Transverse colon (tissue), 4 donors: ENCODE results near the gene MEDAG. TPM values are rescaled to one million over a fixed set of nuclear protein-coding genes. Genes with fewer than 3 reads are reported as not detected.

Experiments
- DNase-seq: peaks from one replicate; pipeline ENCODE4 v3.0.0-alpha.2; 2019
- H3K27ac ChIP-seq, 4 donors: fragments of 200-600 bp; sonication (generic); 2 replicates each; pipeline ENCODE4 v1.5.1; 2016 to 2018; ENCODE audit warnings: inconsistent platforms in 4 of 4
- H3K27me3 ChIP-seq: fragments of 200-600 bp; sonication (generic); 2 replicates; pipeline ENCODE4 v1.5.1; 2017; ENCODE audit warnings: inconsistent platforms
- H3K36me3 ChIP-seq, 4 donors: fragments of 200-600 bp; sonication (generic); 2 replicates each; pipeline ENCODE4 v1.5.1; 2017 to 2019; ENCODE audit warnings: inconsistent platforms in 4 of 4
- H3K4me1 ChIP-seq, 4 donors: fragments of 200-600 bp; sonication (generic); 2 replicates each; pipeline ENCODE4 v1.5.1; 2017 to 2020; ENCODE audit warnings: inconsistent platforms in 4 of 4
- H3K4me3 ChIP-seq, 4 donors: fragments of 200-600 bp; sonication (generic); 1 replicate in 1 of 4; 2 replicates in 3 of 4; pipeline versions ENCODE4 v1.5.1 to v1.6.1; 2017 to 2019; ENCODE audit warnings: inconsistent platforms in 4 of 4
- H3K9me3 ChIP-seq, 2 donors: fragments of 200-600 bp; sonication (generic); 2 replicates each; pipeline ENCODE4 v1.5.1; 2017 to 2019; ENCODE audit warnings: inconsistent platforms in 2 of 2
- EP300 ChIP-seq: sonication (generic); formaldehyde crosslinking; IDR thresholded peaks from one replicate; pipeline ENCODE4 v1.6.1; 2017; ENCODE audit warnings: antibody characterized with exemption, low read depth
- POLR2A ChIP-seq: fragments of 450-650 bp; IDR thresholded peaks from one replicate; pipeline ENCODE4 v1.6.1; 2016; ENCODE audit warnings: antibody characterized with exemption, mild to moderate bottlenecking, moderate library complexity
- POLR2AphosphoS5 ChIP-seq, 3 donors: sonication (generic); formaldehyde crosslinking; IDR thresholded peaks; one replicate each; pipeline ENCODE4 v1.6.1; 2016; ENCODE audit warnings: antibody characterized with exemption in 3 of 3
- WGBS, 2 donors: methylation state at CpG; one replicate each; pipeline ENCODE4 v1.1.5; 2018; ENCODE audit warnings: low coverage in 1 of 2; 5-methylcytosine and 5-hydroxymethylcytosine counted together
- in situ Hi-C, 4 donors: fragments of 200-750 bp; cut with MboI; loops; one replicate each; pipeline versions ENCODE4 v1.15.0 to v1.15.1; 2017; ENCODE audit warnings: low sequenced_read_pairs in 3 of 4, low pct_ligation_motif_present in 1 of 4, low pct_unique_long_range_greater_than_20kb in 1 of 4
- intact Hi-C: fragments of 100-400 bp; cut with DNase I; formaldehyde crosslinking; loops from one replicate; pipeline ENCODE4 v1.15.1; 2023; ENCODE audit warnings: low total_unique reads
- total RNA-seq, 4 donors: library from RNA; depleted of rRNA; stranded (reverse); fragments of >200 nt; gene quantifications; one replicate each; pipeline ENCODE4 v1.1.0, GENCODE V29; 2016
- TF ChIP-seq, protein P1 (sequence below), 5 experiments: fragments of 200-600 bp in 3 of 5; fragments of 450-650 bp in 2 of 5; sonication (generic) in 3 of 5; IDR thresholded peaks; 1 replicate in 2 of 5; 2 replicates in 3 of 5; pipeline ENCODE4 v1.5.1; 2016 to 2017; ENCODE audit warnings: antibody characterized with exemption in 5 of 5, inconsistent platforms in 3 of 5, mild to moderate bottlenecking in 2 of 5, moderate library complexity in 1 of 5

MEDAG gene
- total RNA-seq, 4 donors from 2014 or later, result 5.4 to 30.8 (median 10.0) TPM

DNA sequence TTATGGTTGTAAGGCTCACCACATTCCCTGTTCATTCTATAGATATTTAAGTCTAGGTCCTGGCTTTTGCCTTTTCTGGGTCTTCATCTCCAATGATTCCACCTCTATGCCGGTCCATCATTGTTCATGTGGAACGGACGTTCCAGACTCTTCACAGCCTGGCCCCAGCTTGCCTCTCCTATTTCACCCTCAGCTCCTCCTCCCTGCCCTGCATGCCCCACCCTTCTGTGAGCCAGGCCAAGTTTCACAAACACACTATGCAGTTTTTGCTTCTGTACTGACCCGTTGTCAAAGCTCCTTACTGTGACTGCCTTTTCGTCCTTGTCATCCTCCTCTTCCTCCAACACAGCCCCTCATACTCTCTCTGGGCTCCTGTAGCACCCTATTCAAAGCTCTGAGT lies 57.7 kb downstream of the MEDAG start:
- peaks cover 0 to 9% of the 10 kb centered on the region in 2 donors for H3K9me3 ChIP-seq
- intact Hi-C loops, result no loop called here
- TF ChIP-seq POLR2AphosphoS5 (IDR thresholded peaks at IDR 0.05) (no peak), POLR2A (no peak), EP300 (no peak)
- TF ChIP-seq, protein P1, sequence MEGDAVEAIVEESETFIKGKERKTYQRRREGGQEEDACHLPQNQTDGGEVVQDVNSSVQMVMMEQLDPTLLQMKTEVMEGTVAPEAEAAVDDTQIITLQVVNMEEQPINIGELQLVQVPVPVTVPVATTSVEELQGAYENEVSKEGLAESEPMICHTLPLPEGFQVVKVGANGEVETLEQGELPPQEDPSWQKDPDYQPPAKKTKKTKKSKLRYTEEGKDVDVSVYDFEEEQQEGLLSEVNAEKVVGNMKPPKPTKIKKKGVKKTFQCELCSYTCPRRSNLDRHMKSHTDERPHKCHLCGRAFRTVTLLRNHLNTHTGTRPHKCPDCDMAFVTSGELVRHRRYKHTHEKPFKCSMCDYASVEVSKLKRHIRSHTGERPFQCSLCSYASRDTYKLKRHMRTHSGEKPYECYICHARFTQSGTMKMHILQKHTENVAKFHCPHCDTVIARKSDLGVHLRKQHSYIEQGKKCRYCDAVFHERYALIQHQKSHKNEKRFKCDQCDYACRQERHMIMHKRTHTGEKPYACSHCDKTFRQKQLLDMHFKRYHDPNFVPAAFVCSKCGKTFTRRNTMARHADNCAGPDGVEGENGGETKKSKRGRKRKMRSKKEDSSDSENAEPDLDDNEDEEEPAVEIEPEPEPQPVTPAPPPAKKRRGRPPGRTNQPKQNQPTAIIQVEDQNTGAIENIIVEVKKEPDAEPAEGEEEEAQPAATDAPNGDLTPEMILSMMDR (IDR thresholded peaks at IDR 0.05), result no peak
- WGBS, 2 donors, result 15 to 30% methylated on average over 5 of the region's 5 CpGs
- in situ Hi-C loops, result no loop called here
- no peaks in the 10 kb centered on the region for H3K36me3 ChIP-seq
- H3K27me3 ChIP-seq, result no peaks in the 10 kb centered on the region
- peaks cover 0 to 4% (median 1%) of the 10 kb centered on the region in 4 donors for H3K4me1 ChIP-seq
- peak; percentile 24 for DNase-seq
- no peak overlapping the region for H3K4me3 ChIP-seq
- H3K27ac ChIP-seq, result no peak overlapping the region

GRCh38 chr13:30965380-30965779 lies 59.3 kb downstream of the MEDAG start:
- 77 to 92% methylated on average over 1 of the region's 1 CpG for WGBS, 2 donors
- in situ Hi-C loops (no loop called here), intact Hi-C loops (no loop called here)
- Histone ChIP-seq H3K9me3 (no peaks in the 10 kb centered on the region), H3K4me3 (no peak overlapping the region), H3K27ac (no peak overlapping the region), H3K36me3 (no peaks in the 10 kb centered on the region), H3K4me1 (peaks cover 0 to 4% (median 1%) of the 10 kb centered on the region in 4 donors), H3K27me3 (no peaks in the 10 kb centered on the region)
- TF ChIP-seq EP300, result no peak
- TF ChIP-seq, protein P1 (IDR thresholded peaks at IDR 0.05), result no peak
- no peak for TF ChIP-seq POLR2A
- DNase-seq, result no peak

GRCh38 chr13:30966101-30966500 lies 60.0 kb downstream of the MEDAG start:
- H3K27ac ChIP-seq, result no peak overlapping the region
- peaks cover 0 to 4% (median 1%) of the 10 kb centered on the region in 4 donors for H3K4me1 ChIP-seq
- H3K27me3 ChIP-seq, result no peaks in the 10 kb centered on the region
- H3K4me3 ChIP-seq, result no peak overlapping the region
- no peak for DNase-seq
- intact Hi-C loops, result no loop called here
- in situ Hi-C loops, result no loop called here
- no peak for TF ChIP-seq POLR2AphosphoS5 (IDR thresholded peaks at IDR 0.05)
- TF ChIP-seq, protein P1 (IDR thresholded peaks at IDR 0.05), result no peak
- TF ChIP-seq POLR2A, result no peak
- no peak for TF ChIP-seq EP300
- no peaks in the 10 kb centered on the region for H3K9me3 ChIP-seq
- no peaks in the 10 kb centered on the region for H3K36me3 ChIP-seq
- 83 to 85% methylated on average over 1 to 3 of the region's 3 CpGs for WGBS, 2 donors

- Histone ChIP-seq H3K9me3 (no peaks in the 10 kb centered on the region), H3K36me3 (no peaks in the 10 kb centered on the region), H3K4me3 (no peak overlapping the region), H3K27ac (no peak overlapping the region), H3K27me3 (no peaks in the 10 kb centered on the region), H3K4me1 (peaks cover 0 to 10% (median 3%) of the 10 kb centered on the region in 4 donors)
- WGBS, 2 donors, result 50 to 56% methylated on average over 2 of the region's 2 CpGs
- in situ Hi-C loops (no loop called here), intact Hi-C loops (no loop called here)
- TF ChIP-seq EP300, result no peak
- TF ChIP-seq, protein P1 (IDR thresholded peaks at IDR 0.05), result no peak
- no peak for TF ChIP-seq POLR2AphosphoS5 (IDR thresholded peaks at IDR 0.05)
- no peak for TF ChIP-seq POLR2A
- no peak for DNase-seq
Observed at GRCh38 chr13:30968846-30969245, 62.8 kb downstream of the MEDAG start.
